IMR-90 (cell line): Measurements from ENCODE around the gene CYFIP1. TPM values are rescaled to one million over a fixed set of nuclear protein-coding genes. Genes with fewer than 3 reads are reported as not detected.
A peak's percentile ranks its signal among the peaks of the same experiment; 100 is the strongest.

Source experiments
- ATAC-seq: fragments of 200-7000 bp; cut with Tn5 transposase; 2 replicates; pipeline ENCODE4 v1.9.1; 2020; ENCODE audit warnings: low read depth, mild to moderate bottlenecking, moderate library complexity
- BruUV-seq: library from RNA; stranded (reverse); fragments of 400-500 nt; replicated peaks from 2 replicates; lab custom pipeline; 2021; lab: Mats Ljungman, UMichigan
- CTCF ChIA-PET: fragments of 300-600 bp; formaldehyde crosslinking; extraction: SDS; loops from one replicate; lab custom pipeline; 2021; ENCODE audit warnings: antibody characterized with exemption; lab: Yijun Ruan, JAX
- POLR2A ChIA-PET: fragments of 300-600 bp; sonication (Branson Sonifier 250); formaldehyde crosslinking; loops from one replicate; lab custom pipeline; 2022; ENCODE audit warnings: antibody characterized with exemption; ENCODE audit not compliant: unreplicated experiment; lab: Charles Lee
- DNase-seq: peaks from one replicate; pipeline ENCODE4 v3.0.0; 2013
- H2AFZ ChIP-seq: replicated peaks from 2 replicates; pipeline ENCODE3; 2013; ENCODE audit warnings: low read length, mild to moderate bottlenecking; ENCODE audit not compliant: poor library complexity
- H2AK5ac ChIP-seq: 2 replicates; pipeline ENCODE4 v1.6.1; 2013; ENCODE audit warnings: low read depth, low read length, inconsistent platforms
- H2AK9ac ChIP-seq: replicated peaks from 2 replicates; pipeline ENCODE3; 2013; ENCODE audit warnings: mild to moderate bottlenecking, low read depth, low read length, moderate library complexity; ENCODE audit not compliant: poor library complexity
- H2BK120ac ChIP-seq: 2 replicates; pipeline ENCODE4 v1.6.1; 2013; ENCODE audit warnings: low read depth, low read length, inconsistent platforms
- H2BK15ac ChIP-seq: 3 replicates; pipeline ENCODE4 v1.6.1; 2013; ENCODE audit warnings: low read depth, low read length, inconsistent platforms
- H2BK20ac ChIP-seq: 2 replicates; pipeline ENCODE4 v1.6.1; 2013; ENCODE audit warnings: low read depth, mild to moderate bottlenecking, inconsistent platforms, low read length, moderate library complexity
- H2BK5ac ChIP-seq: 2 replicates; pipeline ENCODE4 v1.6.1; 2013; ENCODE audit warnings: mild to moderate bottlenecking, low read depth, low read length, inconsistent platforms; ENCODE audit not compliant: poor library complexity, severe bottlenecking
- H3K14ac ChIP-seq: replicated peaks from 2 replicates; pipeline ENCODE4 v1.6.1; 2013; ENCODE audit warnings: low read depth, low read length, inconsistent platforms
- H3K18ac ChIP-seq: 2 replicates; pipeline ENCODE4 v1.6.1; 2013; ENCODE audit warnings: low read depth, low read length, control low read depth
- H3K23ac ChIP-seq: 2 replicates; pipeline ENCODE4 v1.6.1; 2013; ENCODE audit warnings: low read depth, low read length, inconsistent platforms
- H3K27ac ChIP-seq: 2 replicates; pipeline ENCODE4 v1.5.1; 2013; ENCODE audit warnings: mild to moderate bottlenecking, control low read depth, low read length; ENCODE audit not compliant: insufficient read depth
- H3K27me3 ChIP-seq: 2 replicates; pipeline ENCODE4 v1.6.1; 2013; ENCODE audit warnings: low read length; ENCODE audit not compliant: control insufficient read depth, insufficient read depth
- H3K36me3 ChIP-seq: 2 replicates; pipeline ENCODE4 v1.6.1; 2013; ENCODE audit warnings: low read length, mixed read lengths; ENCODE audit not compliant: control insufficient read depth, insufficient read depth
- H3K4ac ChIP-seq: 2 replicates; pipeline ENCODE4 v1.6.1; 2013; ENCODE audit warnings: low read depth, low read length, inconsistent platforms
- H3K4me1 ChIP-seq: 2 replicates; pipeline ENCODE4 v1.6.1; 2013; ENCODE audit warnings: low read length, mixed read lengths; ENCODE audit not compliant: control insufficient read depth, insufficient read depth
- H3K4me2 ChIP-seq: 2 replicates; pipeline ENCODE4 v1.6.1; 2013; ENCODE audit warnings: low read depth, mild to moderate bottlenecking, control low read depth, low read length, moderate library complexity
- H3K4me3 ChIP-seq: 2 replicates; pipeline ENCODE4 v1.5.1; 2013; ENCODE audit warnings: low read depth, mild to moderate bottlenecking, control low read depth, low read length, moderate library complexity; ENCODE audit not compliant: insufficient read depth
- H3K56ac ChIP-seq: 2 replicates; pipeline ENCODE4 v1.6.1; 2013; ENCODE audit warnings: low read length, inconsistent platforms; ENCODE audit not compliant: insufficient read depth; ENCODE audit errors: extremely low read depth
- H3K79me1 ChIP-seq, 2 experiments: 2 replicates each; pipeline ENCODE4 v1.6.1; 2013; ENCODE audit warnings: low read length in 2 of 2, inconsistent platforms in 1 of 2, low read depth in 1 of 2
- H3K9ac ChIP-seq: 2 replicates; pipeline ENCODE4 v1.6.1; 2013; ENCODE audit warnings: low read depth, low read length, control low read depth
- H3K9me1 ChIP-seq: 2 replicates; pipeline ENCODE4 v1.6.1; 2013; ENCODE audit warnings: low read length, inconsistent platforms; ENCODE audit not compliant: insufficient read depth
- H3K9me3 ChIP-seq: 2 replicates; pipeline ENCODE4 v1.6.1; 2013; ENCODE audit warnings: low read length; ENCODE audit not compliant: control insufficient read depth, insufficient read depth
- H4K20me1 ChIP-seq: 2 replicates; pipeline ENCODE4 v1.6.1; 2013; ENCODE audit warnings: low read length, inconsistent platforms; ENCODE audit not compliant: insufficient read depth
- H4K5ac ChIP-seq: 2 replicates; pipeline ENCODE4 v1.6.1; 2013; ENCODE audit warnings: mild to moderate bottlenecking, low read depth, low read length, control low read depth
- H4K8ac ChIP-seq, 2 experiments: 2 replicates each; pipeline ENCODE4 v1.6.1; 2013; ENCODE audit warnings: low read depth in 2 of 2, low read length in 2 of 2, control low read depth in 1 of 2, inconsistent platforms in 1 of 2
- H4K91ac ChIP-seq: 2 replicates; pipeline ENCODE4 v1.6.1; 2013; ENCODE audit warnings: low read depth, low read length, inconsistent platforms; ENCODE audit not compliant: insufficient read depth
- ELK1 ChIP-seq: fragments of 150-350 bp; IDR thresholded peaks from 2 replicates; pipeline ENCODE4 v1.6.1; 2016; ENCODE audit warnings: low read depth, mild to moderate bottlenecking, low read length, moderate library complexity, borderline replicate concordance
- FOS ChIP-seq: fragments of 150-350 bp; IDR thresholded peaks from 2 replicates; pipeline ENCODE4 v1.6.1; 2016; ENCODE audit warnings: low read depth, low read length
- MAZ ChIP-seq: IDR thresholded peaks from 2 replicates; pipeline ENCODE4 v1.6.1; 2012; ENCODE audit warnings: low read depth, mild to moderate bottlenecking, low read length, improper control_type of control experiment, moderate library complexity, borderline replicate concordance
- POLR2A ChIP-seq: IDR thresholded peaks from 2 replicates; pipeline ENCODE4 v1.6.1; 2012; ENCODE audit warnings: mild to moderate bottlenecking, low read depth, low read length
- RAD21 ChIP-seq: IDR thresholded peaks from 2 replicates; pipeline ENCODE4 v1.6.1; 2012; ENCODE audit warnings: low read length, improper control_type of control experiment
- RFX5 ChIP-seq: IDR thresholded peaks from 2 replicates; pipeline ENCODE4 v1.8.0; 2012; ENCODE audit warnings: low read depth, mild to moderate bottlenecking, low read length, moderate library complexity
- USF2 ChIP-seq: fragments of 150-350 bp; IDR thresholded peaks from 2 replicates; pipeline ENCODE4 v1.6.1; 2017; ENCODE audit warnings: mild to moderate bottlenecking, antibody characterized with exemption, low read length, low read depth
- WGBS, 2 experiments: methylation state at CpG; one replicate each; pipeline versions ENCODE4 v1.1.5 to v1.1.7; 2013; ENCODE audit warnings: missing lambda C conversion rate in 2 of 2; ENCODE audit not compliant: insufficient read length in 1 of 2; ENCODE audit errors: extremely low coverage in 2 of 2; 5-methylcytosine and 5-hydroxymethylcytosine counted together
- dilution Hi-C: fragments of 300-500 bp; cut with HindIII; formaldehyde crosslinking; loops from one replicate; pipeline ENCODE4 v1.14.3; 2018; ENCODE audit warnings: low sequenced_read_pairs; ENCODE audit not compliant: unreplicated experiment
- in situ Hi-C: fragments of 300-500 bp; cut with MboI; formaldehyde crosslinking; loops from 3 replicates; pipeline ENCODE4 v1.14.3; 2019; ENCODE audit warnings: low sequenced_read_pairs, inconsistent platforms, mixed read lengths
- intact Hi-C: fragments of 100-400 bp; cut with micrococcal nuclease; formaldehyde crosslinking; loops from 2 replicates; pipeline ENCODE4 v1.10.0; 2022
- polyA plus RNA-seq, 3 experiments: library from polyadenylated mRNA; depleted of rRNA; stranded (reverse); fragments of >200 nt; gene quantifications; 2 replicates each; pipeline ENCODE4 v1.2.3, GENCODE V29; 2012; ENCODE audit warnings: low replicate concordance in 1 of 3
- total RNA-seq: library from RNA; depleted of rRNA; stranded (reverse); fragments of >200 nt; gene quantifications from 2 replicates; pipeline ENCODE4 v1.2.3, GENCODE V29; 2012
- TF ChIP-seq, protein P1 (sequence below): conservative IDR thresholded peaks from 2 replicates; pipeline ENCODE4 v1.5.1; 2012; ENCODE audit warnings: mild to moderate bottlenecking, low read depth, low read length, improper control_type of control experiment

CYFIP1 gene
- total and polyA plus RNA-seq, 2 of the 4 experiments (the other 2 are of a cell fraction): 58.4 to 163 TPM

GRCh38 chr15:22974745-22975144 lies 5.4 kb downstream of the CYFIP1 start:
- DNase-seq (no peak), ATAC-seq (no peak)
- Histone ChIP-seq H3K14ac (no peak overlapping the region), H2BK5ac (no peak overlapping the region), H3K36me3 (no peaks in the 10 kb centered on the region), H3K4me3 (no peak overlapping the region), H4K20me1 (peaks cover 84% of the 10 kb centered on the region), H2BK120ac (no peak overlapping the region), H3K9ac (no peak overlapping the region), H3K56ac (no peak overlapping the region), H3K9me1 (peaks cover 8% of the 10 kb centered on the region), H3K4me2 (no peak overlapping the region), H3K4ac (no peak overlapping the region), H2AFZ (no peak overlapping the region), H2BK20ac (no peak overlapping the region), H4K8ac (no peak overlapping the region), H4K5ac (no peak overlapping the region), H2AK5ac (0 out of 2 replicates have a peak overlapping the region, but pooled peaks have one; percentile 46), H2BK15ac (no peak overlapping the region), H3K23ac (no peak overlapping the region), H2AK9ac (peak overlapping the region; percentile 65), H3K27me3 (no peaks in the 10 kb centered on the region), H3K9me3 (no peaks in the 10 kb centered on the region), H3K18ac (no peak overlapping the region), H3K27ac (no peak overlapping the region), H4K91ac (no peak overlapping the region), H3K79me1 (peaks cover 7 to 48% of the 10 kb centered on the region in 2 experiments; a peak in 3 of 4 replicates), H3K4me1 (peaks cover 2% of the 10 kb centered on the region)
- intact Hi-C loops: no loop called here
- BruUV-seq: no TSS peak
- in situ Hi-C loops: no loop called here
- ChIA-PET POLR2A (no interaction called here), CTCF (no interaction called here)
- TF ChIP-seq RFX5: no peak
- TF ChIP-seq, protein P1, sequence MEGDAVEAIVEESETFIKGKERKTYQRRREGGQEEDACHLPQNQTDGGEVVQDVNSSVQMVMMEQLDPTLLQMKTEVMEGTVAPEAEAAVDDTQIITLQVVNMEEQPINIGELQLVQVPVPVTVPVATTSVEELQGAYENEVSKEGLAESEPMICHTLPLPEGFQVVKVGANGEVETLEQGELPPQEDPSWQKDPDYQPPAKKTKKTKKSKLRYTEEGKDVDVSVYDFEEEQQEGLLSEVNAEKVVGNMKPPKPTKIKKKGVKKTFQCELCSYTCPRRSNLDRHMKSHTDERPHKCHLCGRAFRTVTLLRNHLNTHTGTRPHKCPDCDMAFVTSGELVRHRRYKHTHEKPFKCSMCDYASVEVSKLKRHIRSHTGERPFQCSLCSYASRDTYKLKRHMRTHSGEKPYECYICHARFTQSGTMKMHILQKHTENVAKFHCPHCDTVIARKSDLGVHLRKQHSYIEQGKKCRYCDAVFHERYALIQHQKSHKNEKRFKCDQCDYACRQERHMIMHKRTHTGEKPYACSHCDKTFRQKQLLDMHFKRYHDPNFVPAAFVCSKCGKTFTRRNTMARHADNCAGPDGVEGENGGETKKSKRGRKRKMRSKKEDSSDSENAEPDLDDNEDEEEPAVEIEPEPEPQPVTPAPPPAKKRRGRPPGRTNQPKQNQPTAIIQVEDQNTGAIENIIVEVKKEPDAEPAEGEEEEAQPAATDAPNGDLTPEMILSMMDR: no peak
- TF ChIP-seq POLR2A: no peak
- TF ChIP-seq FOS: no peak
- TF ChIP-seq USF2: no peak
- TF ChIP-seq RAD21: no peak
- no peak for TF ChIP-seq ELK1
- no peak for TF ChIP-seq MAZ
- no CpG with 5 or more reads among the region's 4 CpGs for WGBS, 2 experiments
- dilution Hi-C loops: no loop called here
